Skeletal muscle cell (primary cell): ENCODE data around the gene PLEKHG7.

Source experiments
- DNase-seq: peaks from one replicate; pipeline ENCODE4 v3.0.0-alpha.2; 2010; ENCODE audit warnings: low read depth
- H3K4me3 ChIP-seq: 2 replicates; pipeline ENCODE4 v1.5.1; 2011; ENCODE audit warnings: low read depth, mild to moderate bottlenecking, control low read depth, low read length, moderate library complexity

The PLEKHG7 gene

GRCh38 chr12:92703786-92704185 lies 997 bp downstream of the PLEKHG7 start:
- H3K4me3 ChIP-seq = no peak overlapping the region
- DNase-seq = no peak

- no peak for DNase-seq
Observed at GRCh38 chr12:92706594-92706993, 3.8 kb downstream of the PLEKHG7 start.

GRCh38 chr12:92707926-92708325 lies 5.1 kb downstream of the PLEKHG7 start:
- no peak overlapping the region for H3K4me3 ChIP-seq
- no peak for DNase-seq

More at GRCh38 chr12:92706594-92706993, 3.8 kb downstream of the PLEKHG7 start:
- no peak overlapping the region for H3K4me3 ChIP-seq

DNA sequence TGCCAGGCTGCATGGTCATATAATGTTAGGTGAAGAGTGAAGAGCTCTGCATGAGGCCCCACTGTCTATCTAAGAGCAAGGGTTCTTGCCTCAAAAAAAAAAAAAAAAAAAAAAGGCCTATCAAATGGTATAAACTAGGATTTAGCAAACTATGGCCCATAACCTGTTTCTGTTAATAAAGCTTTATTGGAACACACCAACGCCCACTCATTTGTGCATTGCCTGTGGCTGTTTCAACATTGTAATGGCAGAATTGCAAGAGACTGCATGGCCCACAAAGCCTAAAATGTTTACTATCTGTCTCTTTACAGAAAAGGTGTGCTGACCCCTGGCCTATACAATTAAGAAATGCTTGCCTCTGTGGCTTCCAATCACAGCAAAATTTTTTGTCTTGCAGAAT lies 12.8 kb downstream of the PLEKHG7 start:
- DNase-seq = no peak
- H3K4me3 ChIP-seq = no peak overlapping the region

DNA sequence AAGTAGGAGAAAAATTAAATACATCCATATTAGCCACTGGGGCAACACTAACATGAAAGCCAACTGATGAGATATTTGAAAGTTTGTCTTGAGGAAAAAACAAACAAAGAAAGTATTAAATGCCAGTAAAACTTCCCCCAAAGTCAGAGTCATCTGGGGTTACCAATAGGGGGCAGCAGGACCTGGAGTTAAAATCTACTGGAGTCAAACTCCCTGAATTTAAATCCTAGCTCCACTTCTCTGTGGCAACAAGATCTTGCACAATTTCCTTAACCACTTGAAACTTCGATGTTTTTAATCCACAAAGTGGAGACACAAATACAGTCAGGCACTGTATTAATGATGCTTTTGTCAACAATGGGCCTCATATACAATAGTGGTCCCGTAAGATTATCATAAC lies 14.4 kb downstream of the PLEKHG7 start:
- no peak overlapping the region for H3K4me3 ChIP-seq
- peak; percentile 18 for DNase-seq

GRCh38 chr12:92718483-92718990 lies 15.7 kb downstream of the PLEKHG7 start:
- H3K4me3 ChIP-seq = no peak overlapping the region
- no peak for DNase-seq

DNA sequence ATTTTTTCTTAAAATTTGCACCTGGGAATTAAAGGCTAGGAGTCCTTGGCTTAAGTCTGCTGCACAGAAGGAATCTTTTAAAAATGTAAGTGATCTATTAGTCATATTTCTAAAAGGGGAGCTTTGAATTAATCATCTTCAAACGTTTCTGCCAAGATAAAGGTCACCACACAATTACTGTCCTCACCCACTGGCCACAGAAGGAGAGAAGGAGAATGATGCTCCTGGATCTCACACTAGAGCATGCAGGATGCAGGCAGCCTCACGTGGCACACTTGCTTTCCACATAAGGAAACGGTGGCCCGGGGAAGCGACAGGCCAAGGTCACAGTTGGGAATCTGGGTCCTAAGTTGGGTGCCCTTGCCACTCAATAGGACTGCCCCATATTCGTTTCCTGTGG lies 16.9 kb downstream of the PLEKHG7 start:
- DNase-seq = no peak
- H3K4me3 ChIP-seq = no peak overlapping the region

DNA sequence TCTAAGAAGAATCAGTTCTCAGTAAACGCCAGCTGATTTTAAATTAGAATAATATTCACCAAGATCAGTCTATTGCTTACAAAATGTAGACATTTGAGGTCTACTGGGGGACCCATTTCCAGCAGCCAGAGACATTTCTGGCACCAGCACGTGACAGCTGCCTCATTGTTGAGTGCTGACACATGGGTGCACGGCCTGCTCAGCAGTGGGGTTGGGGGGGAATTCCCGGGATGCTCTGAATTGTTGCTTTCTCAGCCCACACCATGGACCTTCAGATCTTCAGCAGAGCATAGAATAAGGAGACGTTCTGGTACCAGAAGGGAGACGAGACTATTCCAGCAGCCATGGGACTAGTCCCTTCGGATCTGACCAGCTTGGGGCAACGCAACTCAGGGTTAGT lies 18.3 kb downstream of the PLEKHG7 start:
- no peak overlapping the region for H3K4me3 ChIP-seq
- no peak for DNase-seq

DNA sequence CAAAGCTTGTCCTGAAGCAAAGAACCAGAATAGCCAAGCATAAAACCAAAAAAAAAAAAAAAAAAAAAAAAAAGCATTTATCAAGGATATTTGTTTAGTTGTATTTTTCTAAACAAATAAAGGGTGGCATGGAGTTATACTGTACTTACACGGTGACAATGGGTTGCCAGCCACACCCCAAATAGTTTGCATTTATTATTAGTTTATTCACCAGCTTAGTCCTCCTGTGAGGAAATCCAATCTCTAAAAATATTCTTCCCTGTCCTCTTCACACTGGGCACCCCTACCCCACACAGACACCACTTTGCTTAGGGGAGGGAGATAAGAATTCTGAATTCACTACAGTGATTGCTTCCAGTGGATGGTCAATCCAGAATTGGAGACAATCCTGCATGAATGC lies 18.9 kb downstream of the PLEKHG7 start:
- no peak for DNase-seq
- H3K4me3 ChIP-seq = no peak overlapping the region

GRCh38 chr12:92722897-92723296 lies 20.1 kb downstream of the PLEKHG7 start:
- no peak overlapping the region for H3K4me3 ChIP-seq
- no peak for DNase-seq

- DNase-seq = no peak
- no peak overlapping the region for H3K4me3 ChIP-seq
Observed at GRCh38 chr12:92726850-92727249, 24.1 kb downstream of the PLEKHG7 start.

DNA sequence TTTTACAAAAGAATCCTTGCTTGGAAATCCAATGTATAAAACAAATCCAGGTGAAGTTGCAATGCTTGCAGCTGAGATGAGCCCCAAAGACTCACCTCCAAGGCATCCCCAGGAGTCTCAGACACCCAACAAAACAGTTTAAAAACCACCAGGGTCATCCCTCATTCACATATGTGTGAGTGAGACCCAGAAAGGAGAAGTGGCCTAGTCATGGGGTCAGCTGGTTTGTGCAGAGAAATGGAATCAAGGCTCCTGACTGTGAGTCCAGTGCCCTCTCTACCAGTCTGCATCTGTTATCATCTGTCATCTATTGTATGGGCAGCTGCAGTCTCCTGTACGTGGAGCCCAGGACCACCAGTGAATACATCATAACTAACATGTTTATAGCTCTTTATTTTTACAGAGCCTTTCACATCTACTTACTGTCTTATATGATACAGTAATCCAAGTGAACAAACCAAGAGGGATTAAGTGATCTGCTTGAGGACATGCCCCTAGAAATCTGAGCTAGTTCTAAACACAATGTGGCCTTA lies 27.1 kb downstream of the PLEKHG7 start:
- no peak overlapping the region for H3K4me3 ChIP-seq
- DNase-seq = peak; percentile 38

DNA sequence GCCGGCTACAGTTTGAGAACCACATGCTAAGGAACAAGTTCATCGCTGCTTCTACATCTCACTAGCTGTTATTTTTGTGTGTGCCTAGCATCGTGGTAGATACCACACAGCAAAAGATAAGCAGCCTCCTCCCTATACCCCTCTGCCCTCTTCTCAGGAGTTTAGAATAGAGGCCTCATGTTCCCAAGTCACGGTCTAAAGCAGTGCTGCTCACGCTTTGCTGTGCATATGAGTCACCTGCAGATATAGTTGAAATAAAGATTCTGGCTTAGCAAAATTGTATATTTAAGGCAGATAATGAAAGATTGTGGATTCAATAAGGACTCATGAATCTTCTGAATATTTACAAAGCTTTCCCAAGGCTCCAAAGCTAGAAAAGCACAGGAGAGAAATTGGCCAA lies 28.0 kb downstream of the PLEKHG7 start:
- no peak for DNase-seq
- H3K4me3 ChIP-seq = no peak overlapping the region

GRCh38 chr12:92732216-92732615 lies 29.4 kb downstream of the PLEKHG7 start:
- no peak for DNase-seq

GRCh38 chr12:92732716-92733115 lies 29.9 kb downstream of the PLEKHG7 start:
- DNase-seq = no peak
- H3K4me3 ChIP-seq = no peak overlapping the region

More at GRCh38 chr12:92732216-92732615, 29.4 kb downstream of the PLEKHG7 start:
- H3K4me3 ChIP-seq = no peak overlapping the region

DNA sequence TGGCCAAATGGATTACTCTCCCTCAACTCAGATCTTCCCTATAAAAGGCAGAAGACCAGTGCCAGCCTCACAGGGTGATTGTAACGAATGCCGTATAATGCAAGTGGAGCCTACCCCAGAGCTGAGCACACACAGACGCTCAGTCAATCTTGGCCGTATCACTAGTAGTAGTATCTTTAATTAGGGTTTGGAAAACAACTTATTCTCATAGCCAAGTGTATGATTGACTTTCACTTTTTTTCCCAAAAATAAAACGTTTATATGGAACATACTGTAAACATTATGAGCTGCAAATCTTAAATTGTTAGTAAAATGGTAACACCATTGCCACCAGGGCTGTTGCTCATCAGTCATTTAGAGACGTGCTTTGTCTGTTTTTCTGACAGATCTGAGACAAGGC lies 30.4 kb downstream of the PLEKHG7 start:
- DNase-seq = no peak
- no peak overlapping the region for H3K4me3 ChIP-seq

DNA sequence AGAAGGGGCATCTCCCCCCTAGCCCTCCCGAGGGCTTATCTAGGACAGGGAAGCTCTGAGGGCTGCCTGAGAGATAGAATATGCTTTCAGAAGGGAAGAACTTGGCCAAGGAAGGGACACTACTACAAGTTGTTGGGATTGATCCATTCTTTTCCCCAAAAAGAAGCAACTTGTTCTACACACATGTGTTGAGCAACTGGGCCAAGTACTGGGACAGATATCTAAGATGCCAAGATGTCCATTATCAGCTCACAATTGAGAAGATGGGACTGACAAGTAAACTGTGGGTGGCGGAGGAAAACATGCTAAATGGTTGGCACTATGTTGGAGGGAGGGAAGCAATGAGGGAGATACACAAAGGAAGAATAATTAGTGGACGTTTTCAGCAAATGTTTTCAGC lies 30.9 kb downstream of the PLEKHG7 start:
- no peak overlapping the region for H3K4me3 ChIP-seq
- DNase-seq = no peak

DNA sequence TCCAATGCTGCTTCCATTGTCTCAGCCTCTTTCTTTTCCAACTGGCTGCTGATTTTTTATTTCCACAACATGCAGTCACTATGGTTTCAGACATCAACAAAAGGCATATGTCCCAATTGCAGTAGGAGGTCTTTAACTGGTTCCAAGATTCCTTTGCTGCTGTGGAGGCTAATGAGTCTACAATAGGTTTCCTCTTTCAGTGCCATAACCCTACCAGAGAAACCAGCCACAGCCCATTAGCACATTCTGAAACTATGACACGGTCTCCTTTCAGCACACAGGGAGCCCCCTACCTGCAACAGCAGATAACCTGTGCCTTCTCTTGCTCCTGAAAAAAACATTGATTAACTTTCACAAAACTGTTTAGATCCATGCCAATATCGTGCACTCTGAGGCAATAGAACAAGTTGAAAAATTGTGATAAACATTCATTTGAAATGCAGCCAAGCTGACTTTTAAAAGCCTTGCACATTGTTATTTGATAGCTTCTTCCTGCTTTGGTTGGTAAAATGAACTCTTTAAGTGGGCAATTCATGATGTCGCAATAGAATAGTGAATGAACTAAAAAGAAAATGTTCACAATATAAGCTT lies 32.4 kb downstream of the PLEKHG7 start:
- peak; percentile 91 for DNase-seq
- H3K4me3 ChIP-seq = no peak overlapping the region

DNA sequence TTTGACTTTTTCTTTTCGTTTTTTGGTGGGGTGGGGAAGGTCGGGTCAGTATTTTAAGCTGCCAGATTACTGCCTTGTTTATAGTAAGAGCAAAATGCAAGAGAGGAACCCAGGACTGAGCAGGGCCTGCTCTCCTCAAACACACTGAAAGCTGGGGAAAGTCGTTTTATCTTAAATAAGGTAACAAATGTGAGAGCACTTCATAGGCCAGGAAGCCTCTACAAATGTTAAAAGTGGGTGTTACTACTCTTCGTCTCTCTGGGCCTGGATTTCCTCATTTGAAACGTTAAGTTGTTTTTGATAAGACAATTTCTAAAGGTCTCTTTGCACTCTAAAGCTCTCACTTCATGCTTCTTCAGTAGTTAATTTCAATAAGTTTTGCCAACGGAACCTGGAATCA lies 33.8 kb downstream of the PLEKHG7 start:
- no peak for DNase-seq

DNA sequence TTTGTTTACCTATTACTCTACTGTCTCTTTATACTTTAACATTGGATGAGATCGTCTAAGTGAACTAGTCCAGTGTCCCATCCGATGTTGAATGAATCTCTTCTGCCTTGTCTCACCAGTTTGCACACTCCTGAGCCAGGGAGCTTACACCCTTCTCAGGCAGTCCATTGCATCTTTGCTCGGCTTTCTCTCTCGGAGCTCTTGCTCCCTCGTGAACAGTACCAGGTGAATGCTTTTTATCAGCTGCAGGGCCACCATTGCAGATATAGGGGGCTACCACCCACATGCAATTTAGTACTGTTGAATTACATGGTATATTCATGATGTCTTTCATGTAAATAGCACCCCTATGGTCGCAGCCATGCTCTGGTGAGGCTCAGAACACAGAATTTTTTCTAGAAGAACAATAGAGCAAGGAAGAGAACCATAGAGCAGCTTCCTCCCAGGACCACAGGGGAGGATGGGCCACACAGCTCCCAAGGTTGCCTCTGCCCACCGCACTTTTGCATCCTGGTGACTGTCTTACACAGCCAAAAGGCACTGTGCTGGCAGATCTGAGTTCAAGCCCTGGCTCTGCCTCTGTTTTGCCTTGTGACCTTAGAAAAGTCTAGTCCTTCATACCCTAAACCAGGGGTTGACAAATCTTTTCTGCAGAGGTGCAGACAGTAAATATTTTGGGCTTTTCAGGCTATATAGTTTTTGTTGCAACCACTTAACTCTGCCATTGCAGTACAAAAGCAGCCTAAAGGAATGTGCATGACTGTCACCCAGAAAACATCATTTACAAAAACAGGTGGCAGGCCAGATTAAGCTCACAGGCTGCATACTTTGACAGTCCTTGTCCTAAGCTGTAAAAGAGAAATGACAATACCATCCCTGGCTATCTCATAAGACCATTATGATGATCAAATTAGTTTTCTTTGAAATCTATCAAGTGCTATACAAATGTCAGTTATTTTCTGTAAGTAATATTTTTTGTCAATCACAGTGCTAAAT lies 35.4 kb downstream of the PLEKHG7 start:
- no peak overlapping the region for H3K4me3 ChIP-seq
- DNase-seq = no peak

More for the DNA sequence above, 33.8 kb downstream of the PLEKHG7 start:
- H3K4me3 ChIP-seq = no peak overlapping the region
